Activated naive CD4-positive, alpha-beta T cell treated with anti-CD3 and anti-CD28 coated beads, Interleukin-2, amount 50 U/mL, for 24 hours (primary cell): Measurements from ENCODE around the gene PTPRE.

Experiments
- H3K27ac Mint-ChIP-seq: one replicate; pipeline ENCODE4 v1.8.0; 2021; ENCODE audit warnings: mild to moderate bottlenecking, mixed read lengths
- H3K27me3 Mint-ChIP-seq: one replicate; pipeline ENCODE4 v1.8.0; 2021; ENCODE audit warnings: mixed read lengths
- H3K36me3 Mint-ChIP-seq: one replicate; pipeline ENCODE4 v1.8.0; 2021; ENCODE audit warnings: mixed read lengths
- H3K4me1 Mint-ChIP-seq: one replicate; pipeline ENCODE4 v1.8.0; 2021; ENCODE audit warnings: mixed read lengths
- H3K4me3 Mint-ChIP-seq: one replicate; pipeline ENCODE4 v1.8.0; 2021; ENCODE audit warnings: mild to moderate bottlenecking, mixed read lengths
- H3K9me3 Mint-ChIP-seq: one replicate; pipeline ENCODE4 v1.8.0; 2021; ENCODE audit warnings: mixed read lengths

PTPRE gene

GRCh38 chr10:127971101-127971946, 64.4 kb downstream of the PTPRE start:
- Mint-ChIP-seq H3K9me3 (no peaks in the 10 kb centered on the region), H3K36me3 (no peaks in the 10 kb centered on the region), H3K4me1 (no peaks in the 10 kb centered on the region), H3K27me3 (peaks cover 5% of the 10 kb centered on the region), H3K4me3 (no peak overlapping the region), H3K27ac (no peak overlapping the region)

- peaks cover 5% of the 10 kb centered on the region for H3K27me3 Mint-ChIP-seq
- H3K27ac Mint-ChIP-seq: no peak overlapping the region
- no peaks in the 10 kb centered on the region for H3K4me1 Mint-ChIP-seq
- no peak overlapping the region for H3K4me3 Mint-ChIP-seq
- no peaks in the 10 kb centered on the region for H3K36me3 Mint-ChIP-seq
- H3K9me3 Mint-ChIP-seq: no peaks in the 10 kb centered on the region
Measured at GRCh38 chr10:127971963-127972615, 65.2 kb downstream of the PTPRE start.

GRCh38 chr10:127972751-127973357, 66.0 kb downstream of the PTPRE start:
- Mint-ChIP-seq H3K27me3 (peaks cover 5% of the 10 kb centered on the region), H3K4me1 (peaks cover 5% of the 10 kb centered on the region), H3K4me3 (no peak overlapping the region), H3K27ac (no peak overlapping the region), H3K9me3 (no peaks in the 10 kb centered on the region), H3K36me3 (no peaks in the 10 kb centered on the region)

DNA sequence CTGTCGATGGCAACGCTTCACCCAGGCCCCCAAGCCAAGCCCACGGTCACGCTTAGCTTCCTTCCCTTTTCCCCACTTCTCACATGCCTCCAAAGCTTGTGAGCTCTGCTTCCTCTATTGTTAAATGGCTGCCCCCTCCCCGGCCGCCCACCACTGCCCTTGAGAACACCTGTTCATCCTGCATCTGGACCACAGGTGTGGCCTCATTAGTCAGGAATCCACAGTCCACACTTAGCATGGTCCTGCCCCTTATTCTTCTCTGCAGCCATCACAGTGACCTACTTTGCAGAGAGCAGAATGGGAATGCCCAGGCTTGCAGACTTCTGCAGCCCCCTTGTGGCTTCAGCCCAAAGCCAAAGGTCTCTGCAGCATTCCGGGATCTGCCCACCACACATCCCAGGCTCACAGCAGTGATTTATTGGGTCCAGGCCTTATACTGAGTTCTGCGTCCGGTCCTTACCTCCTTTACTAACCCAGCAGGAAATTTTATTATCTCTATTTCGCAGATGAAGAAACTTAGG, 66.9 kb downstream of the PTPRE start:
- H3K27ac Mint-ChIP-seq: no peak overlapping the region
- peaks cover 5% of the 10 kb centered on the region for H3K4me1 Mint-ChIP-seq
- no peaks in the 10 kb centered on the region for H3K9me3 Mint-ChIP-seq
- H3K36me3 Mint-ChIP-seq: no peaks in the 10 kb centered on the region
- no peak overlapping the region for H3K4me3 Mint-ChIP-seq
- H3K27me3 Mint-ChIP-seq: peaks cover 5% of the 10 kb centered on the region

DNA sequence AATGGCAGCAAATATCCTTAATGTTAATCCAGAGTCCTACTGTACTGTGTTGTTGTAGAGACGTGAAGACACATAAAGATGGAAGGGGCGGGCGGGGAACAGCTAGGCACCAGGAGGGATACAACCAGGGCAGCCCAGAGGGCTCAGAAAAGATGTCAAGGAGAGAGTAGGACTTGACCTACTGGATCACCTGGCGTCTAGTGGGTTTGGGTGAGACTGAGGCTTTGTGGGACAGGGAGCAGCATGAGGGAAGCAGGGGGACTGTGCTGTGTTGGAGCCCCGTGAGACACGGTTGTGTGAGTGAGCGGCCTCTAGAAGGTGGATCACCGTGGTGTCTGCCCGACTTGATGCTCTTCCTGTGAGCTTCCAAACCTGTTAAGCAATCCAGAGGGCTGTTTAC, 68.0 kb downstream of the PTPRE start:
- H3K4me3 Mint-ChIP-seq: no peak overlapping the region
- peaks cover 5% of the 10 kb centered on the region for H3K4me1 Mint-ChIP-seq
- H3K27me3 Mint-ChIP-seq: peaks cover 5% of the 10 kb centered on the region

DNA sequence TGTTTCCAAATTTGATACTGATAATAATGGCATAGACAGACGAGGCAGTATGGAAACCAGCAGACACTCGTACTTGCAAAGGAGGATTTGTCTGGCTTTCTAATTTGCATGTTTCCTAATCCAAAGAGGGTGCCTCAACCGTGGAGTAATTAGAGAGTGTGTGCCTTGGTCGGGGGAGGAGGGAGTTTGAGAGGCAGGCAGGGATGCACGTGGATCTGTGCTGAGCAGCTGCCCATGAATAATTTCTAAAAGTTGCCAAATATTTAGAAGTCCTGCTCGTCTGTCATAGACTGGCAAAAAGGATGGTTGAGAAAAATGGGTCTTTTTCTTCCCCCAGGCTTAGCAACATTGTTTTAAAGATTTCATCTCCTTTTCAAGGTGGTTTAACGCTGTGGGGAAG, 69.4 kb downstream of the PTPRE start:
- no peak overlapping the region for H3K27ac Mint-ChIP-seq
- H3K36me3 Mint-ChIP-seq: no peaks in the 10 kb centered on the region
- peaks cover 5% of the 10 kb centered on the region for H3K4me1 Mint-ChIP-seq
- no peak overlapping the region for H3K4me3 Mint-ChIP-seq
- H3K9me3 Mint-ChIP-seq: peaks cover 8% of the 10 kb centered on the region
- peaks cover 5% of the 10 kb centered on the region for H3K27me3 Mint-ChIP-seq

More for the DNA sequence above, 68.0 kb downstream of the PTPRE start:
- Mint-ChIP-seq H3K9me3 (peaks cover 1% of the 10 kb centered on the region), H3K27ac (no peak overlapping the region), H3K36me3 (no peaks in the 10 kb centered on the region)

- no peak overlapping the region for H3K27ac Mint-ChIP-seq
- no peaks in the 10 kb centered on the region for H3K36me3 Mint-ChIP-seq
- peaks cover 5% of the 10 kb centered on the region for H3K27me3 Mint-ChIP-seq
- H3K4me1 Mint-ChIP-seq: peaks cover 5% of the 10 kb centered on the region
- H3K9me3 Mint-ChIP-seq: peaks cover 8% of the 10 kb centered on the region
- no peak overlapping the region for H3K4me3 Mint-ChIP-seq
Measured at GRCh38 chr10:127976701-127977356, 69.9 kb downstream of the PTPRE start.

DNA sequence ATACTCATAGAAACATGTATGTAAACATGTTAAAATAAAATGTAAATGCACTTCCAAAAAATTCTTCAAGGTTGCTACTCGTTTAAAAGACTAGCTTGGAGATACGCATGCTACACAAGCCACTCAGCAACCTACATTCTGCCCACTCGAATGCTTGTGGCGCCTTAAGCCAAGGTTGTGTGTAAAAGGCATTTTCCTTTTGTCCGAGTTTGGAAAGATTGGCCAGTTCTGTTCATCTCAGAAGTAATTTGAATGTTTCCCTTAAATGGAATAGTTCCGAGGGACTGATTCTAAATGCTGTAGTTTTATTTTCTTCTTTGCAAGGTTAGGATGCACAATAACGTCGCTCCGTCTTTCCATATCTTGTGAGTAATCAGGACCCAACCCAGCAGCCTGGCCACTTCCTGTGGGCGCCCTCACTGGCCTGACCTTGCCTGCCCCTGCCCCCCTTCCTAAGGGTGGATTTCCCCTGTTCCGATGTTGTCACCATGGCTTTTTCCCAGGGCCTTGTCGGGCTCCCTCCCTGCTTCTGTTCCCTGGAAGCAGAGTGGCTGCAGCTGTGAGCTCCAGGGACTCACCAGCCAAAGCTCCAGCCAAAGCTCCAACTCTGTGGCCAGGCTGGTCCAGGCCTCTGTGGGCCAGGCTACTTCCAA, 70.6 kb downstream of the PTPRE start:
- Mint-ChIP-seq H3K27me3 (peaks cover 5% of the 10 kb centered on the region), H3K4me3 (no peak overlapping the region), H3K27ac (no peak overlapping the region), H3K36me3 (no peaks in the 10 kb centered on the region), H3K9me3 (peaks cover 8% of the 10 kb centered on the region), H3K4me1 (peaks cover 5% of the 10 kb centered on the region)

DNA sequence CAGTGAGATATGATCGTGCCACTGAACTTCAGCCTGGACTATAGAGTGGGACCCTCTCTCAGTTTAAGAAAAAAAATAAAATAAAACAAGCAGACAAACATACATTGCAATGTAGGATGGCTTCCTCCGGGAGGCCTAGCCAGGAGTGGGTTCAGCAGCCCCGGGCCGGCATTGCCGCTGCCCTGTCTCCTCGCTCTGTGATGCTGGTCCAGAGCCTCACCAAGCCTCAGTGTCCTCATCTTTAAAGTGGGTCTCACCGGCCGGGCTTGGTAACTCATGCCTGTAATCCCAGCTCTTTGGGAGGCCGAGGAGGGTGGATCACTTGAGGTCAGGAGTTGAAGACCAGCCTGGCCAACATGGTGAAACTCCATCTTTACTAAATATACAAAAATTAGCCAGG, 71.6 kb downstream of the PTPRE start:
- no peaks in the 10 kb centered on the region for H3K36me3 Mint-ChIP-seq
- H3K4me1 Mint-ChIP-seq: peaks cover 5% of the 10 kb centered on the region
- H3K27ac Mint-ChIP-seq: no peak overlapping the region
- peaks cover 8% of the 10 kb centered on the region for H3K9me3 Mint-ChIP-seq
- H3K4me3 Mint-ChIP-seq: no peak overlapping the region
- H3K27me3 Mint-ChIP-seq: peaks cover 5% of the 10 kb centered on the region

GRCh38 chr10:127979045-127979444, 72.1 kb downstream of the PTPRE start:
- peaks cover 8% of the 10 kb centered on the region for H3K9me3 Mint-ChIP-seq
- no peak overlapping the region for H3K27ac Mint-ChIP-seq
- H3K27me3 Mint-ChIP-seq: peaks cover 2% of the 10 kb centered on the region

DNA sequence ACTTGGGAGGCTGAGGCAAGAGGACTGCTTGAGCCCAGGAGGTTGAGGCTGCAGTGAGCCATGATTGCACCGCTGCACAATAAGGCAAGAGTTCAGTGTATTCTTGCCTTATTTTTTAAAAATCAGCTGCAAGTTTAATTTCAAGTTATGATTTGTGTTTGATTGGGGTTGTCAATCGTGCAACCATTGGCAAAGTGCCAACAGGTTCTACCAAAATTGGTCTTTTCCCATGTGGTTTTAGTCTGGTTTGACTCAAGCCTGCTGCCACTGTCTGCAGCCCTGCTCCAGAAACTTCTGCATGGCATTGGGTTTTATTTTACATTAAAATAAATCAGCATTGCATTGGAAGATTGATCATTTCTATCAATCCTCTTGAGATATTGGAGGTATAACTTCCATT, 72.7 kb downstream of the PTPRE start:
- Mint-ChIP-seq H3K27ac (no peak overlapping the region), H3K36me3 (no peaks in the 10 kb centered on the region), H3K27me3 (peaks cover 2% of the 10 kb centered on the region), H3K4me3 (no peak overlapping the region), H3K4me1 (peaks cover 6% of the 10 kb centered on the region), H3K9me3 (peaks cover 8% of the 10 kb centered on the region)

More at GRCh38 chr10:127979045-127979444, 72.1 kb downstream of the PTPRE start:
- no peak overlapping the region for H3K4me3 Mint-ChIP-seq
- H3K36me3 Mint-ChIP-seq: no peaks in the 10 kb centered on the region
- peaks cover 5% of the 10 kb centered on the region for H3K4me1 Mint-ChIP-seq

DNA sequence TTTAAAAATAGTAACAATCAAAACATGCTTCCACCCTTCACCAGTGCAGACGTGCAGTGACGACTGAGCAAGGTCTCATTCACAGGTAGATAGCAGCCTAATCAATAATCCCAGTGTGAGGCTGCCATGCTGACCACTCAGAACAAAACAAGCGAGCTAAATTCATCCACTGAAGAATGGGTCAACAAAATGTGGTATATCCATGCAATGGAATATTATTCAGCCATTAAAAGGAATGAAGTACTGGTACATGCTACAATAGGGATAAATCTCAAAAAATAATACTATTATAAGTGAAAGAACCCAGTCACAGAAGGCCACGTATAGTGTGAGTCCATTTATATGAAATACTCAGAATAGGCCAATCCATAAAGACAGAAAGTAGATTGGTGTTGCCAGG, 74.0 kb downstream of the PTPRE start:
- Mint-ChIP-seq H3K9me3 (peaks cover 8% of the 10 kb centered on the region), H3K27me3 (no peaks in the 10 kb centered on the region), H3K36me3 (no peaks in the 10 kb centered on the region), H3K27ac (peak overlapping the region; percentile 51), H3K4me3 (no peak overlapping the region), H3K4me1 (peaks cover 8% of the 10 kb centered on the region)

GRCh38 chr10:127982601-127983000, 75.7 kb downstream of the PTPRE start:
- Mint-ChIP-seq H3K9me3 (peaks cover 8% of the 10 kb centered on the region), H3K4me3 (no peak overlapping the region), H3K27ac (no peak overlapping the region), H3K4me1 (peaks cover 17% of the 10 kb centered on the region), H3K27me3 (no peaks in the 10 kb centered on the region), H3K36me3 (no peaks in the 10 kb centered on the region)

- no peak overlapping the region for H3K4me3 Mint-ChIP-seq
- no peak overlapping the region for H3K27ac Mint-ChIP-seq
- H3K9me3 Mint-ChIP-seq: peaks cover 8% of the 10 kb centered on the region
Measured at GRCh38 chr10:127983344-127984100, 76.6 kb downstream of the PTPRE start.

More at GRCh38 chr10:127983344-127984100, 76.6 kb downstream of the PTPRE start:
- H3K4me1 Mint-ChIP-seq: peaks cover 15% of the 10 kb centered on the region
- H3K27me3 Mint-ChIP-seq: no peaks in the 10 kb centered on the region
- no peaks in the 10 kb centered on the region for H3K36me3 Mint-ChIP-seq
